Keratinocyte (primary cell): Measurements from ENCODE around the gene TMEM87B. TPM values are rescaled to one million over a fixed set of nuclear protein-coding genes. Genes with fewer than 3 reads are reported as not detected.

ENCODE experiments used
- DNase-seq: peaks from one replicate; pipeline ENCODE4 v3.0.0-alpha.2; 2011; ENCODE audit warnings: low read depth, missing footprints, low spot score
- FAIRE-seq: peaks from 2 replicates; lab custom pipeline; 2011; peaks lifted over from hg19 to GRCh38; lab: Jason Lieb, UNC
- H2AFZ ChIP-seq: 2 replicates; pipeline ENCODE4 v1.6.0; 2012; ENCODE audit warnings: low read length, control low read depth, inconsistent platforms; ENCODE audit not compliant: control insufficient read depth
- H3K27ac ChIP-seq: 2 replicates; pipeline ENCODE4 v1.5.1; 2011; ENCODE audit warnings: low read length; ENCODE audit not compliant: control insufficient read depth, insufficient read depth
- H3K27me3 ChIP-seq: 3 replicates; pipeline ENCODE4 v1.6.0; 2011; ENCODE audit warnings: low read length; ENCODE audit not compliant: control insufficient read depth, insufficient read depth; ENCODE audit errors: extremely low read depth
- H3K36me3 ChIP-seq, 2 experiments: 2 replicates in 1 of 2; 3 replicates in 1 of 2; pipeline ENCODE4 v1.5.1; 2011; ENCODE audit warnings: low read length in 2 of 2, mild to moderate bottlenecking in 1 of 2; ENCODE audit not compliant: control insufficient read depth in 2 of 2, insufficient read depth in 2 of 2; ENCODE audit errors: extremely low read depth in 1 of 2
- H3K4me1 ChIP-seq: 3 replicates; pipeline ENCODE4 v1.5.1; 2011; ENCODE audit warnings: low read length; ENCODE audit not compliant: control insufficient read depth, insufficient read depth; ENCODE audit errors: extremely low read depth
- H3K4me2 ChIP-seq: 3 replicates; pipeline ENCODE4 v1.6.0; 2011; ENCODE audit warnings: low read depth, low read length; ENCODE audit not compliant: control insufficient read depth, insufficient read depth; ENCODE audit errors: extremely low read depth
- H3K4me3 ChIP-seq, 3 experiments: fragments of 200-600 bp in 1 of 3; sonication (generic) in 1 of 3; 2 replicates in 2 of 3; 3 replicates in 1 of 3; pipeline ENCODE4 v1.5.1; 2011 to 2016; ENCODE audit warnings: low read length in 3 of 3, mild to moderate bottlenecking in 3 of 3, control low read depth in 2 of 3, inconsistent platforms in 1 of 3, low read depth in 1 of 3, mixed read lengths in 1 of 3, mixed run types in 1 of 3, moderate library complexity in 1 of 3; ENCODE audit not compliant: control insufficient read depth in 2 of 3, insufficient read depth in 2 of 3; ENCODE audit errors: extremely low read depth in 1 of 3
- H3K79me2 ChIP-seq: 2 replicates; pipeline ENCODE4 v1.6.0; 2012; ENCODE audit warnings: low read length; ENCODE audit not compliant: control insufficient read depth, insufficient read depth
- H3K9ac ChIP-seq: 3 replicates; pipeline ENCODE4 v1.6.0; 2011; ENCODE audit warnings: low read length; ENCODE audit not compliant: control insufficient read depth, insufficient read depth; ENCODE audit errors: extremely low read depth
- H3K9me1 ChIP-seq: 3 replicates; pipeline ENCODE4 v1.6.0; 2011; ENCODE audit warnings: low read length; ENCODE audit not compliant: control insufficient read depth, insufficient read depth; ENCODE audit errors: extremely low read depth
- H3K9me3 ChIP-seq: 2 replicates; pipeline ENCODE4 v1.5.1; 2012; ENCODE audit warnings: low read depth, low read length; ENCODE audit not compliant: control insufficient read depth
- H4K20me1 ChIP-seq: 3 replicates; pipeline ENCODE4 v1.6.0; 2011; ENCODE audit warnings: low read length; ENCODE audit not compliant: control insufficient read depth, insufficient read depth; ENCODE audit errors: extremely low read depth
- EZH2 ChIP-seq: IDR thresholded peaks from one replicate; pipeline ENCODE4 v1.6.1; 2012; ENCODE audit warnings: inconsistent platforms, mild to moderate bottlenecking, low read length, moderate library complexity
- dilution Hi-C: fragments of 300-500 bp; cut with MboI; formaldehyde crosslinking; loops from one replicate; pipeline ENCODE4 v1.7.0; 2020; ENCODE audit warnings: low sequenced_read_pairs; ENCODE audit not compliant: extremely low pct_ligation_motif_present
- polyA plus RNA-seq, 5 experiments: library from polyadenylated mRNA; depleted of rRNA in 3 of 5; stranded (reverse) in 3 of 5; stranded (forward) in 1 of 5; unstranded in 1 of 5; fragments of >200 nt; gene quantifications; 1 replicate in 1 of 5; 2 replicates in 3 of 5; 3 replicates in 1 of 5; pipeline versions ENCODE4 v1.2.1 to v1.2.3, GENCODE V29; 2011 to 2012; ENCODE audit warnings: missing spikeins in 2 of 5, low read depth in 1 of 5, low replicate concordance in 1 of 5
- TF ChIP-seq, protein P1 (sequence below), 3 experiments: IDR thresholded peaks in 1 of 3; conservative IDR thresholded peaks in 1 of 3; optimal IDR thresholded peaks in 1 of 3; 2 replicates in 2 of 3; 3 replicates in 1 of 3; pipeline versions ENCODE3 to v1.5.1; 2011; ENCODE audit warnings: low read length in 3 of 3, mild to moderate bottlenecking in 3 of 3, moderate library complexity in 2 of 3, control low read depth in 1 of 3, inconsistent platforms in 1 of 3; ENCODE audit not compliant: insufficient read depth in 2 of 3; ENCODE audit errors: extremely low read depth in 1 of 3

The TMEM87B gene
- polyA plus RNA-seq, 1 donor (not counting 4 experiments of a cell fraction or from before 2014, with no cell fraction given): 37.3 TPM

DNA sequence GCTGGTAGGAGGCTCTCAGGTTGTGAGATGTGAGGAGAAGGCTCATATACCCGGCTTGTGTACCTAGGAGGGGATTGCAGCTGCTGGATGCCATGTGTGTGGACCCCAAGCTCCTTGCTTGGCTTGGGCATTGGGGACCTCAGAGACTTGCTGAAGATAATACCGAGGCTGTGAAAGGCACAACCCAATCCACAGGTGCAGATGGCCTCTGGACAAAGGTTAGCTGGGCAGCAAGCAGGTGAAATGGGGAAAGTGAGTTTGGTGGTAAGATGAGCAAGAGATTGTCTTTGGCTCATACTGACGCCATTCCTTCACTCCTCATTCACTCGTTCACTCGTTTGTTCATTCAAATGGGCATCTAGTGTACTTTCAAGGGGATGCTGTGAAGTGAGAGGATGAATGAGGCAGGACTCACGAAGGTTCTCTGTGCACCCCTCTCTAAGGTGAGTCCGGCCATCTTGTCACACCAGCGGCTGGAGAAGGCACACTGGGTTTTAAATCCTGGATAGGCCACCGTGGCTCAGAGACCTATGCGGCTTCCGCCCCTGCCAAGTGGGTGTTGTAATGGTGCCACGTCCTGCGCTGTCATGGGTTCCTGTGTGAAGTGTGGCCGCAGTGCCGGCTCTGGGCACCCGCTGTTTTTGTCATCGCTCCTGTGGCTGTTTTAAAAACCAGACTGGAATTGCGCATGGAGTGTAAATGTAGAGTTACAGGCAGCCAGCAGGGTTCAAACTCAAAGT is 96.8 kb downstream of the TMEM87B start:
- TF ChIP-seq EZH2: no peak
- TF ChIP-seq, protein P1, sequence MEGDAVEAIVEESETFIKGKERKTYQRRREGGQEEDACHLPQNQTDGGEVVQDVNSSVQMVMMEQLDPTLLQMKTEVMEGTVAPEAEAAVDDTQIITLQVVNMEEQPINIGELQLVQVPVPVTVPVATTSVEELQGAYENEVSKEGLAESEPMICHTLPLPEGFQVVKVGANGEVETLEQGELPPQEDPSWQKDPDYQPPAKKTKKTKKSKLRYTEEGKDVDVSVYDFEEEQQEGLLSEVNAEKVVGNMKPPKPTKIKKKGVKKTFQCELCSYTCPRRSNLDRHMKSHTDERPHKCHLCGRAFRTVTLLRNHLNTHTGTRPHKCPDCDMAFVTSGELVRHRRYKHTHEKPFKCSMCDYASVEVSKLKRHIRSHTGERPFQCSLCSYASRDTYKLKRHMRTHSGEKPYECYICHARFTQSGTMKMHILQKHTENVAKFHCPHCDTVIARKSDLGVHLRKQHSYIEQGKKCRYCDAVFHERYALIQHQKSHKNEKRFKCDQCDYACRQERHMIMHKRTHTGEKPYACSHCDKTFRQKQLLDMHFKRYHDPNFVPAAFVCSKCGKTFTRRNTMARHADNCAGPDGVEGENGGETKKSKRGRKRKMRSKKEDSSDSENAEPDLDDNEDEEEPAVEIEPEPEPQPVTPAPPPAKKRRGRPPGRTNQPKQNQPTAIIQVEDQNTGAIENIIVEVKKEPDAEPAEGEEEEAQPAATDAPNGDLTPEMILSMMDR (optimal IDR thresholded peaks at IDR 0.05 in 1 of 3, IDR thresholded peaks at IDR 0.05 in 1 of 3, conservative IDR thresholded peaks at IDR 0.05 in 1 of 3; ENCODE audit: extremely low read depth in 1 of 3, insufficient read depth in 2 of 3, low read length in 3 of 3): no peak
- H3K27me3 ChIP-seq: peaks cover 11% of the 10 kb centered on the region
- dilution Hi-C loops: no loop called here
- DNase-seq: no peak
- peaks cover 13% of the 10 kb centered on the region for H3K4me1 ChIP-seq
- H3K27ac ChIP-seq: no peak overlapping the region
- no peaks in the 10 kb centered on the region for H3K9me1 ChIP-seq
- no peak for FAIRE-seq
- H4K20me1 ChIP-seq: no peaks in the 10 kb centered on the region
- no peaks in the 10 kb centered on the region for H3K9me3 ChIP-seq
- no peak overlapping the region for H3K4me2 ChIP-seq
- no peaks in the 10 kb centered on the region for H3K79me2 ChIP-seq
- no peak overlapping the region for H3K9ac ChIP-seq
- H3K36me3 ChIP-seq: no peaks in the 10 kb centered on the region
- no peak overlapping the region for H3K4me3 ChIP-seq
- H2AFZ ChIP-seq: no peak overlapping the region

DNA sequence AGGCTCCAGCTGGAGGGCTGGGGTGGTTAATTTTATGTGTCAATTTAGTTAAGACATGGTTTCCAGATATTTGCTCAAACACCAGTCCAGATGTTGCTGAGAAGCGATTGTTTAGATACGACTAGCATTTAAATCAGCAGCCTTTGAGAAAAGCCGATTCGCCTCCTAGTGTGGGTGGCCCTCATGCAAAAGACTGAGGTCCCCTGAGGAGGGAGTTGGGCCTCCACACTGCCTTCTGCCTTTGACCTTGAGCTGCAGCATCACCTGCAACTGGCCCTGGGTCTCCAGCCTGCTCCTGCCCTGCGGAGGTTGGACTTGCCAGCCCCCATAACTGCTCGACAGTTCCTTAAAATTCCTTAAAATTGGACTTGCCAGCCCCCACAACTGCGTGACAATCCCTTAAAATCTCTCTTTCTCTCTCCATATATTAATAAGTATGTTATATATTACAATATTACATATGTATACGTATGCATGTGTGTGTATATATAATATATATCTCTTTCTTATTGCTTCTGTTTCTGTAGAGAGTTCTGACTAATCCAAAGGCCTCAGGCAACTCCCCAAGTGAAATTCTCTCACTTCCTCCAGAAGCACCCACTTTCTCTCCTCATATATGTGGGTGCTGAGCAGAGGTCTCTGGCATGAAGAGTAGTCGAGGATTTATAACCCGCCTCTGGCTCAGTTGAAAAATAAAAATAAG is 97.6 kb downstream of the TMEM87B start:
- H4K20me1 ChIP-seq: no peaks in the 10 kb centered on the region
- peaks cover 13% of the 10 kb centered on the region for H3K4me1 ChIP-seq
- H3K4me3 ChIP-seq: no peak overlapping the region
- FAIRE-seq (no peak), DNase-seq (no peak)
- H3K4me2 ChIP-seq: no peak overlapping the region
- no peaks in the 10 kb centered on the region for H3K9me3 ChIP-seq
- H3K79me2 ChIP-seq: no peaks in the 10 kb centered on the region
- dilution Hi-C loops: no loop called here
- no peak overlapping the region for H2AFZ ChIP-seq
- H3K9ac ChIP-seq: no peak overlapping the region
- no peaks in the 10 kb centered on the region for H3K9me1 ChIP-seq
- TF ChIP-seq EZH2: no peak
- TF ChIP-seq, protein P1 (optimal IDR thresholded peaks at IDR 0.05 in 1 of 3, IDR thresholded peaks at IDR 0.05 in 1 of 3, conservative IDR thresholded peaks at IDR 0.05 in 1 of 3; ENCODE audit: extremely low read depth in 1 of 3, insufficient read depth in 2 of 3, low read length in 3 of 3): no peak
- H3K36me3 ChIP-seq: no peaks in the 10 kb centered on the region
- no peak overlapping the region for H3K27ac ChIP-seq
- peaks cover 9% of the 10 kb centered on the region for H3K27me3 ChIP-seq
